Fibroblast of mammary gland (primary cell): ENCODE measurements around the gene ADAM15.

Experiments
- DNase-seq: peaks from one replicate; pipeline ENCODE4 v3.0.0-alpha.2; 2010; ENCODE audit warnings: low read depth
- H3K4me3 ChIP-seq: 2 replicates; pipeline ENCODE4 v1.5.1; 2011; ENCODE audit warnings: low read depth, mild to moderate bottlenecking, low read length, moderate library complexity; ENCODE audit not compliant: control insufficient read depth
- TF ChIP-seq, protein P1 (sequence below): conservative IDR thresholded peaks from 2 replicates; pipeline ENCODE4 v1.5.1; 2011; ENCODE audit warnings: low read depth, low read length, inconsistent platforms; ENCODE audit not compliant: control insufficient read depth, insufficient read depth

Gene ADAM15

DNA sequence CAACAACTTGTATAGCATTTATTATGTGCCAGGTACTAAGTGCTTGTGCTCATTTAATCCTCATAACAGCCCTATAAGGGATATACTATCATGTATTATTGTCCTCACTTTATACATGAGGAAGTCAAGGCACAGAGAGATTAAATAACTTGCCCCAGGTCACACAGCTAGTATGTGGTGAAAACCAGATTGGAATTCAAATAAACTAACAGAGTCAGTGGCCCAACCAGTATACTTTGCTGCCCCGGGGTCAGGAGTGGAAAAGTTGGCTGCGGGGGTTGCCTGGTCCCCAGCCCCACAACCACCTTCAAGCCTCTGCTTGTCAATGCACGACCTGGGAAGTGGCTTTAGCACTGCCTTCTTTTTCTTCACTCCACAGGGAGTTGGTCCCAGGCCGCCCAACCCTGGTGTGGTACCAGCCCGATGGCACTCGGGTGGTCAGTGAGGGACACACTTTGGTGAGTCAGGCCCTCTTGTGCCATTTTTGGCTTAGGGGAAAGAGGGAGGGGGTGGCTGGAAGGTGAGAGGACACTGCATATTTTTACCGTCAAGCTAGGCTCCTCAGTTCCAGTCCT, 2.5 kb downstream of the ADAM15 start:
- H3K4me3 ChIP-seq = no peak overlapping the region
- TF ChIP-seq, protein P1, sequence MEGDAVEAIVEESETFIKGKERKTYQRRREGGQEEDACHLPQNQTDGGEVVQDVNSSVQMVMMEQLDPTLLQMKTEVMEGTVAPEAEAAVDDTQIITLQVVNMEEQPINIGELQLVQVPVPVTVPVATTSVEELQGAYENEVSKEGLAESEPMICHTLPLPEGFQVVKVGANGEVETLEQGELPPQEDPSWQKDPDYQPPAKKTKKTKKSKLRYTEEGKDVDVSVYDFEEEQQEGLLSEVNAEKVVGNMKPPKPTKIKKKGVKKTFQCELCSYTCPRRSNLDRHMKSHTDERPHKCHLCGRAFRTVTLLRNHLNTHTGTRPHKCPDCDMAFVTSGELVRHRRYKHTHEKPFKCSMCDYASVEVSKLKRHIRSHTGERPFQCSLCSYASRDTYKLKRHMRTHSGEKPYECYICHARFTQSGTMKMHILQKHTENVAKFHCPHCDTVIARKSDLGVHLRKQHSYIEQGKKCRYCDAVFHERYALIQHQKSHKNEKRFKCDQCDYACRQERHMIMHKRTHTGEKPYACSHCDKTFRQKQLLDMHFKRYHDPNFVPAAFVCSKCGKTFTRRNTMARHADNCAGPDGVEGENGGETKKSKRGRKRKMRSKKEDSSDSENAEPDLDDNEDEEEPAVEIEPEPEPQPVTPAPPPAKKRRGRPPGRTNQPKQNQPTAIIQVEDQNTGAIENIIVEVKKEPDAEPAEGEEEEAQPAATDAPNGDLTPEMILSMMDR = no peak
- no peak for DNase-seq

GRCh38 chr1:155057104-155057503, 6.0 kb downstream of the ADAM15 start:
- H3K4me3 ChIP-seq = no peak overlapping the region
- no peak for DNase-seq
- TF ChIP-seq, protein P1 = no peak

GRCh38 chr1:155057788-155058211, 6.7 kb downstream of the ADAM15 start:
- H3K4me3 ChIP-seq = no peak overlapping the region
- TF ChIP-seq, protein P1 = no peak
- DNase-seq = no peak

GRCh38 chr1:155060736-155061135, 9.6 kb downstream of the ADAM15 start:
- DNase-seq = no peak
- H3K4me3 ChIP-seq = no peak overlapping the region
- TF ChIP-seq, protein P1 = no peak

GRCh38 chr1:155061381-155062150, 10.4 kb downstream of the ADAM15 start:
- TF ChIP-seq, protein P1 = peak; percentile 96
- DNase-seq = peak; percentile 85
- H3K4me3 ChIP-seq = no peak overlapping the region

DNA sequence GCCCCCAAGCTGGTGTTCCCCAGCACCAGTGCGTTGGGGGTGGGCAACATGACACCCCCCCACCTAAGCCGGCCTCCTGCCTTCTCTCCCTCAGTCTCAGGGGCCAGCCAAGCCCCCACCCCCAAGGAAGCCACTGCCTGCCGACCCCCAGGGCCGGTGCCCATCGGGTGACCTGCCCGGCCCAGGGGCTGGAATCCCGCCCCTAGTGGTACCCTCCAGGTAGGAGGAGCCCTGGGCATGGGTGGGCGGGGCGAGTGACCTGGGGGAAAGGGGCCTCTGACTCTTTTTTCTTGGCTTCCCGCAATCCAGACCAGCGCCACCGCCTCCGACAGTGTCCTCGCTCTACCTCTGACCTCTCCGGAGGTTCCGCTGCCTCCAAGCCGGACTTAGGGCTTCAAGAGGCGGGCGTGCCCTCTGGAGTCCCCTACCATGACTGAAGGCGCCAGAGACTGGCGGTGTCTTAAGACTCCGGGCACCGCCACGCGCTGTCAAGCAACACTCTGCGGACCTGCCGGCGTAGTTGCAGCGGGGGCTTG, 11.1 kb downstream of the ADAM15 start:
- TF ChIP-seq, protein P1 = no peak
- no peak overlapping the region for H3K4me3 ChIP-seq

More for the DNA sequence above, 11.1 kb downstream of the ADAM15 start:
- no peak for DNase-seq
